ENCODE measurements around the gene NSUN7. TPM values are rescaled to one million over a fixed set of nuclear protein-coding genes. Genes with fewer than 3 reads are reported as not detected.

The NSUN7 gene
- total RNA-seq, 1 experiment from 2014 or later: not detected

GRCh38 chr4:40843696-40844095 lies 93.9 kb downstream of the NSUN7 start:
- peak; percentile 15 for DNase-seq (ENCODE audit: extremely low read depth, low read depth)

GRCh38 chr4:40844261-40844660 lies 94.5 kb downstream of the NSUN7 start:
- no peak for DNase-seq (ENCODE audit: extremely low read depth, low read depth)

DNA sequence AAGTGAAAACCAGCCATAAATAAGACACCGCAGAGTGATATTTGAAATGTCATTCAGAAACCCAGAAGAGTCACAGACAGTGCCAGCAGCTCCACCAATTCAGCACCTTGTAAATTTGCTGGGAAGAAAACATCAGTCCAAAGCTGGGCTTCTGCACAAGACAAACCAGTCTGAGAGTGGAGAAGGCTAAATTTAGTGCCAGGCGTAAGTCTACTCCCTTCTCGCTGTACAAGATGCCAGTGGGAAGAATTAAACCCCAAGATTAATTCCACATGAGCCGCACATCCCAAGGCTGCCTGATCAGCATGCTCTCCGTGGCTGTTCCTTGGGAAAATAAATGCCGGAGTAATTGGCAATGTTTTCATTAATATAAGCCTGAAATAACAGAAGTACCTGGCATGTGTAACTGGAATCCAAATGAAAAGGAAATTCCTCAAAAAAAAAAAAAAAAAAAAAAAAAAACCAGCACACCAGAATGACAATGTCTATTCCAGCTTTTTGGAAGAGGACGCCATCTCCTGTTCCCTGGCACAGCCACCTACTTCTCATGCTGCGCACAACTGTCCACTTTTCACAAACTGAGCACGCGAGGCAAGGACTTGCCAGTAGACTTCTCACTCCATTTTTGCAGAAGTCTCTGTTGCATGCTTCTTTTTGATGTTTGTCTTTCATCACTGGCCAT lies 95.5 kb downstream of the NSUN7 start:
- DNase-seq (ENCODE audit: extremely low read depth, low read depth): no peak

DNA sequence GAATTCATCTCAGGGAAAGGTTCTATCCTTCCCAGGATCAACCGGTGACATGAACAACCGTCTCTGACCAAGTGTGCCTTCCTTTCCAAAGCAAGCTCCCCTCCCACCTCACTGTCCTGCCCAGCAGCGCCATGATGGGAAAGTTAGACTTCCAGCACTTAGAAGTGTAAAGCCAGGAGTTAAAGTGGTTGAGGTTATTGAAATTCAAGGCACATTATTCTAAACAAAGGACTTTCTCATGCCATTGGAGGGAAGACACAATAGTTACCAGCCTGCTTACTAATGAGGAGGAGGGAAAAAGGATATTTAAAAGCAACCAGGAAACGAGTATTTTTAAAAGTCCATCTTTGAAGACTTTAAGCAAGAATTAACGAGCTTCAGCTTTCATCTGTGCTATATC lies 96.8 kb downstream of the NSUN7 start:
- DNase-seq (ENCODE audit: extremely low read depth, low read depth): no peak

- DNase-seq (ENCODE audit: extremely low read depth, low read depth): no peak
Measured at GRCh38 chr4:40848251-40848650, 98.5 kb downstream of the NSUN7 start.

- no peak for DNase-seq (ENCODE audit: extremely low read depth, low read depth)
Measured at GRCh38 chr4:40848940-40849339, 99.2 kb downstream of the NSUN7 start.

- no peak for DNase-seq (ENCODE audit: extremely low read depth, low read depth)
Measured at GRCh38 chr4:40850496-40850895, 100.7 kb downstream of the NSUN7 start.

GRCh38 chr4:40856277-40856839 lies 106.6 kb downstream of the NSUN7 start:
- DNase-seq (ENCODE audit: extremely low read depth, low read depth): no peak

DNA sequence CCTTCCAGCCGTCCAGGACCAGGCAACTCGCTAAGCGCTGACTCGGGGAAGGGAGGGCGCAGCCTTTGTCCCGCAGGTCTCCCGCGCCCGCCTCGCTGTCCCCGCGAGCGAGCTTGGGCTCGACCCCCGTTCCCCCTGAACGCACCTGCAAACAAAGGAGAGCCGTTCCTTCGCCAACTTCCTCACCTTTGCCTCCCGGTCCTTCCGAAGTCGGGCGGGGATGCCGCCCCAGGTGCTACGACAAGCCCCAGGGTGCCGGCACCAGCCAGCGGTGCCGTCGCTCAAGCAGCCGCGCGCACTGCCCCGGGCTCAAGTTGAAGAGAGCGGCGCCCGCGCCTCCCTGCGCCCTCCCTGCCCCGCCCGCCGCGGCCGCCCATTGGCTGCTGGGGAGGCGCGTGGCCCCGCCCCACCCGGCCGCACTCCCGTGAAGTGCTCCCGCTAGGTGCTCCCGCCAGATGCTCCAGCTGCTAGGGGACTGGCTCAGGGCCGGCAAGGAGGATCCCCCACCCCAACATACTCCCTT lies 107.1 kb downstream of the NSUN7 start:
- peak; percentile 44 for DNase-seq (ENCODE audit: extremely low read depth, low read depth)

- DNase-seq (ENCODE audit: extremely low read depth, low read depth): no peak
Measured at GRCh38 chr4:40857956-40858355, 108.2 kb downstream of the NSUN7 start.

DNA sequence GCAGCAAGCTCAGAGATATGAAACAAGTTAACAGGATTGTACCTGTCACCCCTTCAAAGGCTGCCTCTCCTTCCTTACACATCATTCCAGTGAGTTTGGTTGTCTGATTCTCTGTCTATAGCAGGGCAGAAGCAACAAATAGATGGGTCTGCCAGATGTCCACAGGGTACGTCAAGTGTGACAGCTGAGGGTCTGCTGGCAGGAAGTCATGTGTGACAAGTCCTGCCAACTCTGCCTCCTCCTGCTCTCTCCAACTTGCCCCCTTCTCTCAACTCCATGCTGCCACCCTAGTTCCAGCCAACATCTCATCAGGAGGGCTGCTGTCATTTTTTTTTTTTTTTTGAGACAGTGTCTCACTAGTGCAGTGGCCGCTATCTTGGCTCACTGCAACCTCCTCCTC lies 109.2 kb downstream of the NSUN7 start:
- no peak for DNase-seq (ENCODE audit: extremely low read depth, low read depth)

Small RNAs within 50 kb of the gene (small RNA-seq; reads per million reads assigned to genes)
- gene RF00019: 0 reads per million in 2 experiments

Other genes starting within 250 kb of the NSUN7 start
- 40.2 and 47.3 TPM in 2 replicates for gene RBM47, start 120.1 kb upstream of the NSUN7 start, total RNA-seq (2014; rRNA removed; shearing (Covaris generic))

Data from NCI-H460 (cell line).